HL-60 (cell line): ENCODE data around the gene NPAS4.
A peak's percentile ranks its signal among the peaks of the same experiment; 100 is the strongest.

Experiments
- DNase-seq, 2 experiments: peaks; one replicate each; pipeline ENCODE4 v3.0.0-alpha.2; 2010 to 2020; ENCODE audit warnings: low read depth in 1 of 2, low spot score in 1 of 2
- H3K27ac ChIP-seq: fragments of 250-450 bp; sonication (Bioruptor Pico); replicated peaks from 2 replicates; pipeline ENCODE4 v1.5.1; 2020; ENCODE audit warnings: mild to moderate bottlenecking, moderate library complexity
- H3K27me3 ChIP-seq: fragments of 250-450 bp; sonication (Bioruptor Pico); 2 replicates; pipeline ENCODE4 v1.5.1; 2021; ENCODE audit warnings: mild to moderate bottlenecking, moderate library complexity; ENCODE audit not compliant: insufficient read depth, poor library complexity, severe bottlenecking
- H3K4me3 ChIP-seq: replicated peaks from 2 replicates; pipeline ENCODE4 v1.5.1; 2011; ENCODE audit warnings: mild to moderate bottlenecking, control low read depth, low read length; ENCODE audit not compliant: insufficient read depth
- GABPA ChIP-seq: IDR thresholded peaks from 2 replicates; pipeline ENCODE4 v1.6.1; 2012; ENCODE audit warnings: low read depth
- POLR2AphosphoS5 ChIP-seq: IDR thresholded peaks from 2 replicates; pipeline ENCODE4 v1.6.1; 2012; ENCODE audit warnings: low read depth
- SPI1 ChIP-seq: IDR thresholded peaks from 2 replicates; pipeline ENCODE4 v1.6.1; 2012; ENCODE audit warnings: low read depth, mild to moderate bottlenecking, borderline replicate concordance
- TF ChIP-seq, protein P1 (sequence below): IDR thresholded peaks from one replicate; pipeline ENCODE4 v1.5.1; 2011; ENCODE audit warnings: low read length, control low read depth, inconsistent platforms; ENCODE audit not compliant: insufficient read depth
- TF ChIP-seq, protein P2 (sequence below): IDR thresholded peaks from 2 replicates; pipeline ENCODE4 v1.6.1; 2012; ENCODE audit warnings: low read depth; ENCODE audit not compliant: insufficient replicate concordance

The NPAS4 gene

DNA sequence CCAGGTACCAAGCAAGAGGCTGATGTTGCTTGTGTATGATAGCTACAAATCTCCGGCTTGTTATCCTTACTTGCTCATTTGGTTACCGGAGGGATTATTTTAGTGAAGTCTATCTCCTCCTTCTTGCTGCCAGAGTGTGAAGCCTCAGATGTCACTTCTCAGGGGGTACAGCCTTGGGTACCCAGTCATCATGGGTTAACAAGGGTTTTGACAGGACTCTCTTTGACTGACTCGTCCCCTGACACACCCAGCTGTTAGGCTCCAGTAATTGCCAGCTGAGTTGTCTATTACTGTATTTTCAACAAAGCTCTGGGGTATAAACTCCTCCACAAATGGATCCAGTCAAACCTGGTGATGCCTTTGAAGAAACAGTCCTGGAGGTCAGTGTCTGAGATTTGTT, 34.0 kb downstream of the NPAS4 start:
- no peak for DNase-seq
- Histone ChIP-seq H3K27ac (no peak overlapping the region), H3K27me3 (no peaks in the 10 kb centered on the region), H3K4me3 (no peak overlapping the region)
- TF ChIP-seq, protein P1, sequence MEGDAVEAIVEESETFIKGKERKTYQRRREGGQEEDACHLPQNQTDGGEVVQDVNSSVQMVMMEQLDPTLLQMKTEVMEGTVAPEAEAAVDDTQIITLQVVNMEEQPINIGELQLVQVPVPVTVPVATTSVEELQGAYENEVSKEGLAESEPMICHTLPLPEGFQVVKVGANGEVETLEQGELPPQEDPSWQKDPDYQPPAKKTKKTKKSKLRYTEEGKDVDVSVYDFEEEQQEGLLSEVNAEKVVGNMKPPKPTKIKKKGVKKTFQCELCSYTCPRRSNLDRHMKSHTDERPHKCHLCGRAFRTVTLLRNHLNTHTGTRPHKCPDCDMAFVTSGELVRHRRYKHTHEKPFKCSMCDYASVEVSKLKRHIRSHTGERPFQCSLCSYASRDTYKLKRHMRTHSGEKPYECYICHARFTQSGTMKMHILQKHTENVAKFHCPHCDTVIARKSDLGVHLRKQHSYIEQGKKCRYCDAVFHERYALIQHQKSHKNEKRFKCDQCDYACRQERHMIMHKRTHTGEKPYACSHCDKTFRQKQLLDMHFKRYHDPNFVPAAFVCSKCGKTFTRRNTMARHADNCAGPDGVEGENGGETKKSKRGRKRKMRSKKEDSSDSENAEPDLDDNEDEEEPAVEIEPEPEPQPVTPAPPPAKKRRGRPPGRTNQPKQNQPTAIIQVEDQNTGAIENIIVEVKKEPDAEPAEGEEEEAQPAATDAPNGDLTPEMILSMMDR, result no peak
- no peak for TF ChIP-seq POLR2AphosphoS5
- TF ChIP-seq, protein P2, sequence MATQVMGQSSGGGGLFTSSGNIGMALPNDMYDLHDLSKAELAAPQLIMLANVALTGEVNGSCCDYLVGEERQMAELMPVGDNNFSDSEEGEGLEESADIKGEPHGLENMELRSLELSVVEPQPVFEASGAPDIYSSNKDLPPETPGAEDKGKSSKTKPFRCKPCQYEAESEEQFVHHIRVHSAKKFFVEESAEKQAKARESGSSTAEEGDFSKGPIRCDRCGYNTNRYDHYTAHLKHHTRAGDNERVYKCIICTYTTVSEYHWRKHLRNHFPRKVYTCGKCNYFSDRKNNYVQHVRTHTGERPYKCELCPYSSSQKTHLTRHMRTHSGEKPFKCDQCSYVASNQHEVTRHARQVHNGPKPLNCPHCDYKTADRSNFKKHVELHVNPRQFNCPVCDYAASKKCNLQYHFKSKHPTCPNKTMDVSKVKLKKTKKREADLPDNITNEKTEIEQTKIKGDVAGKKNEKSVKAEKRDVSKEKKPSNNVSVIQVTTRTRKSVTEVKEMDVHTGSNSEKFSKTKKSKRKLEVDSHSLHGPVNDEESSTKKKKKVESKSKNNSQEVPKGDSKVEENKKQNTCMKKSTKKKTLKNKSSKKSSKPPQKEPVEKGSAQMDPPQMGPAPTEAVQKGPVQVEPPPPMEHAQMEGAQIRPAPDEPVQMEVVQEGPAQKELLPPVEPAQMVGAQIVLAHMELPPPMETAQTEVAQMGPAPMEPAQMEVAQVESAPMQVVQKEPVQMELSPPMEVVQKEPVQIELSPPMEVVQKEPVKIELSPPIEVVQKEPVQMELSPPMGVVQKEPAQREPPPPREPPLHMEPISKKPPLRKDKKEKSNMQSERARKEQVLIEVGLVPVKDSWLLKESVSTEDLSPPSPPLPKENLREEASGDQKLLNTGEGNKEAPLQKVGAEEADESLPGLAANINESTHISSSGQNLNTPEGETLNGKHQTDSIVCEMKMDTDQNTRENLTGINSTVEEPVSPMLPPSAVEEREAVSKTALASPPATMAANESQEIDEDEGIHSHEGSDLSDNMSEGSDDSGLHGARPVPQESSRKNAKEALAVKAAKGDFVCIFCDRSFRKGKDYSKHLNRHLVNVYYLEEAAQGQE, result no peak
- TF ChIP-seq GABPA, result no peak
- no peak for TF ChIP-seq SPI1

DNA sequence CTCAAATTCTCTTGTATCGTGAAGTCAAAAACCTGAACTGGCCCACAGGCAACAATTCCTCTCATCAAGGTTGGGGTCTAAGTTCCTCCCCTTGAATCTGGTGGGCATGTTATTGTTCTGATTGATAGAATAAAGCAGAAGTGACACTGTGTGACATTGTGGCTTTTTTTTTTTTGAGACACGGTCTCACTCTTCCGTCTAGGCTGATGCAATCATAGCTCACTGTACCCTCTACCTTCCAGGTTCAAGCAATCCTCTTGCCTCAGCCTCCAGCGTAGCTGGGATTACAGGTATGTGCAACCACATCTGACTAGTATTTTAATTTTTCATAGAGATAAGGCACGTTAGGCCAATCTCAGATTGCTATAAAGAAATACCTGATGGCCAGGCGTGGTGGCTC, 37.0 kb downstream of the NPAS4 start:
- Histone ChIP-seq H3K27ac (no peak overlapping the region), H3K4me3 (no peak overlapping the region), H3K27me3 (no peaks in the 10 kb centered on the region)
- TF ChIP-seq GABPA (no peak), SPI1 (peak; percentile 88)
- TF ChIP-seq, protein P1, result no peak
- TF ChIP-seq, protein P2, result no peak
- peak in 1 of 2 experiments; percentile 65 for DNase-seq

DNA sequence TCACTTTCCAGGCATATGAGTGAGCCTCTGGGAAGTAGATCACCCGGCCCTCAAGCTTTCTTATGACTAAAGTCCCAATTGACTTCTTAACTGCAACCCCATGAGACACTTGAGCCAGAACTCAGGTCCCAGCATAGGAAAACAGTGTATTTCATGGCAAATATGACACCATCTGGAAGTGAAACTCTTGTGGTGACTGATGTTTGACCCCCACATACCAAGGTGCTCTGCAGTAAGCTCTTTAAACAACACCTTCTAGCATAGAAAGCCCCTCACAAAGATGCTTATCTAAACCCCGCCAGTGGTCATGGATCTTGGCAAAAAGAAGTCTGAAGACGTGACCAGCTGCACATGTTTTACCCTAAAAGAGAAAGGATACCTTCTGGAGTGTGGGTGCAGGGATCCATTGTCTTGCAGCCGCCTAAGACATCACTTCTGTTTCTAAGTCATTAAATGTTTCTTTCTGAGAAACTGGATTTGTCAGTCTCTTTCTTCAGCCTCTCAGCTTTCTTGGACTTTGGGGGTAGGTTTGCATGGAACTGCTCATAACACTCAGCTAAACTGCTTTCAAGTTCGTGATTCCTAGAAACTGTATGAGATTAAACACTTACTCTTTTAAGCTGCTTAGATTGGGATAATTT, 38.4 kb downstream of the NPAS4 start:
- Histone ChIP-seq H3K27ac (no peak overlapping the region), H3K4me3 (no peak overlapping the region)

More for the DNA sequence above, 38.4 kb downstream of the NPAS4 start:
- H3K27me3 ChIP-seq, result no peaks in the 10 kb centered on the region
- DNase-seq, result no peak
- TF ChIP-seq, protein P2, result no peak
- no peak for TF ChIP-seq POLR2AphosphoS5
- TF ChIP-seq GABPA, result no peak
- TF ChIP-seq, protein P1, result no peak
- TF ChIP-seq SPI1, result no peak
